CD4-positive, alpha-beta T cell treated with Interleukin-21 for 1 hour (primary cell): ENCODE data around the gene SCUBE3.

Experiments used
- DNase-seq: peaks from one replicate; pipeline ENCODE4 v3.0.0-alpha.2; 2020

The SCUBE3 gene

GRCh38 chr6:35242906-35243305 is 29.1 kb downstream of the SCUBE3 start:
- no peak for DNase-seq

- no peak for DNase-seq
Measured at GRCh38 chr6:35243386-35243958, 29.7 kb downstream of the SCUBE3 start.

- no peak for DNase-seq
Measured at GRCh38 chr6:35244551-35244950, 30.8 kb downstream of the SCUBE3 start.

GRCh38 chr6:35247642-35248231 is 34.0 kb downstream of the SCUBE3 start:
- no peak for DNase-seq

- DNase-seq, result no peak
Measured at GRCh38 chr6:35248300-35248699, 34.5 kb downstream of the SCUBE3 start.

GRCh38 chr6:35248965-35249364 is 35.2 kb downstream of the SCUBE3 start:
- DNase-seq, result no peak

GRCh38 chr6:35251949-35252348 is 38.2 kb downstream of the SCUBE3 start:
- DNase-seq, result no peak

- no peak for DNase-seq
Measured at GRCh38 chr6:35253249-35253648, 39.5 kb downstream of the SCUBE3 start.

- DNase-seq, result no peak
Measured at GRCh38 chr6:35258336-35258735, 44.6 kb downstream of the SCUBE3 start.

GRCh38 chr6:35258858-35259193 is 45.1 kb downstream of the SCUBE3 start:
- DNase-seq, result no peak

GRCh38 chr6:35259194-35259947 is 45.6 kb downstream of the SCUBE3 start, which contains the start of gene ZNF76:
Gene ZNF76, plus strand, starts transcription at chr6:35259735. Its CDS starts 21,417 bp downstream, at chr6:35281152.
- DNase-seq, result peak; percentile 95

- DNase-seq, result peak; percentile 93
Measured at GRCh38 chr6:35259948-35260590, 46.3 kb downstream of the SCUBE3 start.

GRCh38 chr6:35260591-35261570 is 47.1 kb downstream of the SCUBE3 start:
- DNase-seq, result no peak

- no peak for DNase-seq
Measured at GRCh38 chr6:35262596-35262995, 48.8 kb downstream of the SCUBE3 start.

- no peak for DNase-seq
Measured at GRCh38 chr6:35264550-35265274, 51.0 kb downstream of the SCUBE3 start.

GRCh38 chr6:35265523-35265922 is 51.8 kb downstream of the SCUBE3 start:
- no peak for DNase-seq

- no peak for DNase-seq
Measured at GRCh38 chr6:35267446-35267845, 53.7 kb downstream of the SCUBE3 start.

- DNase-seq, result no peak
Measured at GRCh38 chr6:35267897-35268296, 54.1 kb downstream of the SCUBE3 start.

GRCh38 chr6:35272005-35272404 is 58.2 kb downstream of the SCUBE3 start:
- no peak for DNase-seq

GRCh38 chr6:35273822-35274559 is 60.2 kb downstream of the SCUBE3 start:
- DNase-seq, result no peak

- no peak for DNase-seq
Measured at GRCh38 chr6:35275744-35276260, 62.0 kb downstream of the SCUBE3 start.
